HEK293T (cell line): ENCODE results near the gene HS3ST4.

Experiments
- BHLHE40 ChIP-seq: fragments of 450-650 bp; IDR thresholded peaks from 2 replicates; pipeline ENCODE4 v1.6.1; 2016; ENCODE audit warnings: mild to moderate bottlenecking, moderate library complexity, borderline replicate concordance
- FOXK2 ChIP-seq: fragments of 450-650 bp; IDR thresholded peaks from 2 replicates; pipeline ENCODE4 v1.6.1; 2016; ENCODE audit warnings: mild to moderate bottlenecking
- FOXM1 ChIP-seq: fragments of 450-650 bp; IDR thresholded peaks from 2 replicates; pipeline ENCODE4 v1.6.1; 2017; ENCODE audit warnings: mild to moderate bottlenecking, borderline replicate concordance
- HDGF ChIP-seq: fragments of 450-650 bp; IDR thresholded peaks from 2 replicates; pipeline ENCODE4 v1.6.1; 2017; ENCODE audit warnings: antibody characterized with exemption, borderline replicate concordance
- LEF1 ChIP-seq: fragments of 450-650 bp; IDR thresholded peaks from 2 replicates; pipeline ENCODE4 v1.6.1; 2017; ENCODE audit warnings: mild to moderate bottlenecking, borderline replicate concordance
- NFRKB ChIP-seq: fragments of 450-650 bp; IDR thresholded peaks from 2 replicates; pipeline ENCODE4 v1.6.1; 2016; ENCODE audit warnings: mild to moderate bottlenecking, moderate library complexity
- SUZ12 ChIP-seq: fragments of 450-650 bp; IDR thresholded peaks from 2 replicates; pipeline ENCODE4 v1.6.1; 2016; ENCODE audit warnings: mild to moderate bottlenecking
- TARDBP ChIP-seq: fragments of 450-650 bp; IDR thresholded peaks from 2 replicates; pipeline ENCODE4 v1.6.1; 2016

GRCh38 chr16:25713785-25714570 is 22.2 kb downstream of the HS3ST4 start:
- TF ChIP-seq FOXM1 (no peak), BHLHE40 (no peak), SUZ12 (no peak), TARDBP (no peak), FOXK2 (no peak), NFRKB (no peak), LEF1 (no peak), HDGF (no peak)
